KOPT-K1 (cell line): ENCODE data around the gene CIDEC.
"Not testable (repeated sequence)": the region's sequence is repeated elsewhere in the genome, so short reads cannot be mapped to it uniquely, and the experiment has no call there.

Experiments
- H3K27ac ChIP-seq: fragments of 200-600 bp; sonication (generic); 2 replicates; pipeline ENCODE4 v1.5.1; 2016; ENCODE audit warnings: antibody characterized with exemption, mild to moderate bottlenecking, low read depth, low read length; ENCODE audit not compliant: poor library complexity, severe bottlenecking
- H3K36me3 ChIP-seq: fragments of 200-600 bp; sonication (generic); 2 replicates; pipeline ENCODE4 v1.5.1; 2017; ENCODE audit warnings: antibody characterized with exemption, mild to moderate bottlenecking, low read length, moderate library complexity; ENCODE audit not compliant: insufficient read depth
- H3K9me3 ChIP-seq: fragments of 200-600 bp; sonication (generic); 2 replicates; pipeline ENCODE4 v1.5.1; 2017; ENCODE audit warnings: antibody characterized with exemption, low read length, mild to moderate bottlenecking; ENCODE audit not compliant: insufficient read depth, poor library complexity, severe bottlenecking

The CIDEC gene

GRCh38 chr3:9851383-9851782 is 28.7 kb downstream of the CIDEC start:
- H3K27ac ChIP-seq, H3K36me3 ChIP-seq, H3K9me3 ChIP-seq: not testable (repeated sequence)

GRCh38 chr3:9848860-9849259 is 31.2 kb downstream of the CIDEC start:
- not testable (repeated sequence) for H3K9me3 ChIP-seq, H3K36me3 ChIP-seq, H3K27ac ChIP-seq

- H3K9me3 ChIP-seq, H3K27ac ChIP-seq, H3K36me3 ChIP-seq: not testable (repeated sequence)
Measured at GRCh38 chr3:9847870-9848269, 32.2 kb downstream of the CIDEC start.

- H3K9me3 ChIP-seq, result no peaks in the 10 kb centered on the region
- no peak overlapping the region for H3K27ac ChIP-seq
- peaks cover 2% of the 10 kb centered on the region for H3K36me3 ChIP-seq
Measured at GRCh38 chr3:9846931-9847488, 33.0 kb downstream of the CIDEC start.

- no peak overlapping the region for H3K27ac ChIP-seq
- no peaks in the 10 kb centered on the region for H3K9me3 ChIP-seq
- H3K36me3 ChIP-seq, result peaks cover 9% of the 10 kb centered on the region
Measured at GRCh38 chr3:9846231-9846630, 33.8 kb downstream of the CIDEC start.

- Histone ChIP-seq H3K9me3 (no peaks in the 10 kb centered on the region), H3K27ac (peak within 1 kb of the TSS; percentile 70), H3K36me3 (peaks cover 33% of the 10 kb centered on the region)
Measured at GRCh38 chr3:9843715-9844438, 36.2 kb downstream of the CIDEC start, which contains the start of gene RPUSD3. Gene RPUSD3 (minus strand): TSS chr3:9844008. CDS start chr3:9843990, 18 bp downstream.

GRCh38 chr3:9841015-9841414 is 39.0 kb downstream of the CIDEC start:
- no peaks in the 10 kb centered on the region for H3K9me3 ChIP-seq
- peaks cover 60% of the 10 kb centered on the region for H3K36me3 ChIP-seq
- H3K27ac ChIP-seq, result no peak overlapping the region

- Histone ChIP-seq H3K36me3 (peaks cover 82% of the 10 kb centered on the region), H3K27ac (no peak overlapping the region), H3K9me3 (no peaks in the 10 kb centered on the region)
Measured at GRCh38 chr3:9838856-9839255, 41.2 kb downstream of the CIDEC start.

- H3K36me3 ChIP-seq, result peaks cover 91% of the 10 kb centered on the region
- H3K9me3 ChIP-seq, result no peaks in the 10 kb centered on the region
- no peak overlapping the region for H3K27ac ChIP-seq
Measured at GRCh38 chr3:9837701-9838582, 42.1 kb downstream of the CIDEC start.

- Histone ChIP-seq H3K9me3 (no peaks in the 10 kb centered on the region), H3K36me3 (peaks cover 99% of the 10 kb centered on the region), H3K27ac (no peak overlapping the region)
Measured at GRCh38 chr3:9834520-9835380, 45.3 kb downstream of the CIDEC start.

- Histone ChIP-seq H3K27ac (no peak overlapping the region), H3K36me3 (peaks cover 99% of the 10 kb centered on the region)
Measured at GRCh38 chr3:9833078-9833477, 47.0 kb downstream of the CIDEC start.

GRCh38 chr3:9831253-9831652 is 48.8 kb downstream of the CIDEC start:
- no peak overlapping the region for H3K27ac ChIP-seq

More at GRCh38 chr3:9833078-9833477, 47.0 kb downstream of the CIDEC start:
- H3K9me3 ChIP-seq, result no peaks in the 10 kb centered on the region

GRCh38 chr3:9828801-9829755 is 51.0 kb downstream of the CIDEC start:
- H3K36me3 ChIP-seq, result peaks cover 91% of the 10 kb centered on the region
- H3K9me3 ChIP-seq, result no peaks in the 10 kb centered on the region
- no peak overlapping the region for H3K27ac ChIP-seq

More at GRCh38 chr3:9831253-9831652, 48.8 kb downstream of the CIDEC start:
- no peaks in the 10 kb centered on the region for H3K9me3 ChIP-seq
- peaks cover 98% of the 10 kb centered on the region for H3K36me3 ChIP-seq
